ENCODE measurements around the gene UGT1A6.
"Not testable (repeated sequence)": the region's sequence is repeated elsewhere in the genome, so short reads cannot be mapped to it uniquely, and the experiment has no call there.

UGT1A6 gene

GRCh38 chr2:233728723-233729301 is 36.1 kb downstream of the UGT1A6 start, which contains the start of gene UGT1A3:
Gene UGT1A3 (plus strand): TSS chr2:233729042. CDS start chr2:233729127, 85 bp downstream.
- no peak for DNase-seq (ENCODE audit: low spot score)

GRCh38 chr2:233736868-233737653 is 44.4 kb downstream of the UGT1A6 start:
- not testable (repeated sequence) for DNase-seq (ENCODE audit: low spot score)

- no peak for DNase-seq (ENCODE audit: low spot score)
These were observed 48.2 kb downstream of the UGT1A6 start for GRCh38 chr2:233740870-233741269.

GRCh38 chr2:233743464-233744259 is 51.0 kb downstream of the UGT1A6 start:
- DNase-seq (ENCODE audit: low spot score), result no peak

- DNase-seq (ENCODE audit: low spot score), result no peak
These were observed 52.5 kb downstream of the UGT1A6 start for GRCh38 chr2:233745073-233745755.

GRCh38 chr2:233745838-233746237 is 53.1 kb downstream of the UGT1A6 start:
- not testable (repeated sequence) for DNase-seq (ENCODE audit: low spot score)

GRCh38 chr2:233746475-233747282 is 54.0 kb downstream of the UGT1A6 start:
- no peak for DNase-seq (ENCODE audit: low spot score)

- no peak for DNase-seq (ENCODE audit: low spot score)
These were observed 54.5 kb downstream of the UGT1A6 start for GRCh38 chr2:233747283-233747544.

- not testable (repeated sequence) for DNase-seq (ENCODE audit: low spot score)
These were observed 58.0 kb downstream of the UGT1A6 start for GRCh38 chr2:233750689-233751088.

GRCh38 chr2:233751212-233752009 is 58.7 kb downstream of the UGT1A6 start:
- not testable (repeated sequence) for DNase-seq (ENCODE audit: low spot score)

- no peak for DNase-seq (ENCODE audit: low spot score)
These were observed 62.4 kb downstream of the UGT1A6 start for GRCh38 chr2:233754872-233755611.

GRCh38 chr2:233756429-233757081 is 63.9 kb downstream of the UGT1A6 start:
- no peak for DNase-seq (ENCODE audit: low spot score)

GRCh38 chr2:233758141-233758540 is 65.5 kb downstream of the UGT1A6 start:
- DNase-seq (ENCODE audit: low spot score), result no peak

GRCh38 chr2:233758849-233759248 is 66.2 kb downstream of the UGT1A6 start:
- DNase-seq (ENCODE audit: low spot score), result no peak

GRCh38 chr2:233760043-233760442 is 67.4 kb downstream of the UGT1A6 start, which contains the start of gene UGT1A1:
Gene UGT1A1 (plus strand): TSS chr2:233760270. CDS start chr2:233760288, 18 bp downstream.
- DNase-seq (ENCODE audit: low spot score), result no peak

GRCh38 chr2:233761040-233761769 is 68.5 kb downstream of the UGT1A6 start:
- no peak for DNase-seq (ENCODE audit: low spot score)

GRCh38 chr2:233764264-233764663 is 71.6 kb downstream of the UGT1A6 start:
- no peak for DNase-seq (ENCODE audit: low spot score)

GRCh38 chr2:233764761-233765160 is 72.1 kb downstream of the UGT1A6 start:
- no peak for DNase-seq (ENCODE audit: low spot score)

GRCh38 chr2:233766416-233766815 is 73.7 kb downstream of the UGT1A6 start:
- DNase-seq (ENCODE audit: low spot score), result no peak

Data from iPS-NIHi11 (cell line).